Measurements from ENCODE around the gene ZNF554.

The ZNF554 gene

GRCh38 chr19:2823646-2824045, 4.0 kb downstream of the ZNF554 start:
- H3K4me3 ChIP-seq (ENCODE audit: low read depth, low read length) = no peak overlapping the region

DNA sequence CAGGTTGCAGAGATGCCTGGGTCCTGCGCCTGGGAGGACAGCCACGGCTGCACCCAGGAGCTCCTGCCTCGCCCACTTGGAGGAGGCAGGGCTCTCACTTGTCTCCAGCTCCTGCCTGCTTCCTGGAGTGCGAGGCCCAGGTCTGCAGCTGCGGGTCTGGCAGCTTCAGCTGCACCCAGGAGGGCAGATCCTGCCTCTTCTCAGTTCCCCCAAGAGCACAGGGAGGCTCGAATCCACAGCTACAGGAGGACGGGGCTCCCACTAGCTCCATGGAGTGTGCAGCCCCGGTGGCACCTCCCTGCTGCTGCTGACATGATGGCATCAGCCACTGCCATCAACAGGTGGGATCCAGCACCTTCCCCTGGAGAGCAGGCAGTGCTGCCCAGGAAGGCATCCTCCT, 4.5 kb downstream of the ZNF554 start:
- no peak overlapping the region for H3K4me3 ChIP-seq (ENCODE audit: low read depth, low read length)

- H3K4me3 ChIP-seq (ENCODE audit: low read depth, low read length) = no peak overlapping the region
Measured at GRCh38 chr19:2827022-2827421, 7.4 kb downstream of the ZNF554 start.

GRCh38 chr19:2827840-2828489, 8.3 kb downstream of the ZNF554 start:
- H3K4me3 ChIP-seq (ENCODE audit: low read depth, low read length) = no peak overlapping the region

GRCh38 chr19:2834294-2834871, 14.7 kb downstream of the ZNF554 start:
- no peak overlapping the region for H3K4me3 ChIP-seq (ENCODE audit: low read depth, low read length)

- H3K4me3 ChIP-seq (ENCODE audit: low read depth, low read length) = no peak overlapping the region
Measured at GRCh38 chr19:2837430-2837829, 17.8 kb downstream of the ZNF554 start.

DNA sequence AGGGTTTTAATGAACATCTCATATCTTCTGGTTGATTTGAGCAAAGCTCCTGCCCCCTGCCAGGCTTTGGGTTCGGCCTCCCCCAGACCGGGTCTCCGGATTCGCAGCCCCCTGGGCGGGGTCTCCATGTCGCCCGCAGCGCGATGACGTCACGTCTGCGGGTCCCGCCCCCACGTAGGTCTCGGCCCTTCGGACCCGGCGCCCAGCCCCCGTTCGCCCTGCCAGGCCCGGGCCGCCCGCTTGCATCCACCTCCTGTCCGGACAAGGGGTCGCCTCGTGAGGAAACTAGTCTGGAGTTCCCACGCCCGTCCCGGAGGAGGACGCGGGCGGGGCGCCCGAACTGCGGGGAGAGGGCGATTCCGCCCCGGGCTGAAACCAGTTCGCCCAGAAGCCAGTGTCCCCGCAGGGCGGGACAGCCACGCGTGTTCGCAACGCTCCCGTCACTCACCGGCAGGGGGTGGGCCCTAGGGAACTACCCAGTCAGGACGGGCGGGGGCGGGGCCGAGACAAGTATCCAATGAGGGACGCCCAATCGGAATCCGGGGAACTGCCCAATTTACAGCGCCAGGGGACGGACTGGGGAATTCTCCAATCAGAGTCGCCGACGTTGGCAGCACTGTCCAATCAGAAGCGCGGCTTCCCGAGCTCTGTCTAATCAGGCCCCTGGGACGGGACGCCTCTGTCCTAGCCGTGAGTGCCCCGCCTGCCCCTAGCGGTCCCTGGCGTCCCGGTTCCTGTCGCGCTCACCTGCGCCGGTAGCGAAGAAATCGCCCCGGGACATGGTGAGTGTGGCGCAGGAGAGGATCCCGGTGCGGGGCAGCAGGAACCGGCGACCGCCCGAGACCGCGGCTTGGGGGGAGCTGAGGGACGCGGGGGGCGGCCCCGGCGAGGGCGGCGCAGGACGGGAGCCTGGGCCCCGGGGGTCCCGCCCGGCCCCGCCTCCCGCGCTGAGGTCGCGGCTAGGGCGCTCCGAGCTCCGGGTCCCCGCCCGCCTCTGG, 21.4 kb downstream of the ZNF554 start, which contains the start of gene ZNF555:
Gene ZNF555, plus strand, starts transcription at position 682 of the 998 bp plus-strand sequence. Its CDS starts 98 bp downstream, at position 780.
- peak within 1 kb of the TSS; percentile 58 for H3K4me3 ChIP-seq (ENCODE audit: low read depth, low read length)

- H3K4me3 ChIP-seq (ENCODE audit: low read depth, low read length) = peak overlapping the region; percentile 58
Measured at GRCh38 chr19:2841855-2842574, 22.3 kb downstream of the ZNF554 start.

DNA sequence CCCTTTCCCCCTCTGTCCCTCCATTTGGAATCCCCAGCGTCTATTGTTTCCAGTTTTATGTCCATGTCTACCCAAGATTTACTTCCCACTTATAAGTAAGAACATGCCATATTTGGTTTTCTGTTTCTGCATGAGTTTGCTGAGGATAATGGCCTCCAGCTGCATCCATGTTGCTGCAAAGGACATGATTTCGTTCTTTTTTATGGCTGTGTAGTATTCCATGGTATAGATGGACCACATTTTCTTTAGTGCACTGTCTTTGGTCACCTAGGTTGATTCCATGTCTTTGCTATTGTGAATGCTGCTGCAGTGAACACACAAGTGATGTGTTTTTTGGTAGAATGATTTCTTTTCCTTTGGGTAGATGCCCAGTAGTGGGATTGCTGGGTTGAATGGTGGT, 25.4 kb downstream of the ZNF554 start:
- no peak overlapping the region for H3K4me3 ChIP-seq (ENCODE audit: low read depth, low read length)

GRCh38 chr19:2846180-2846894, 26.7 kb downstream of the ZNF554 start:
- H3K4me3 ChIP-seq (ENCODE audit: low read depth, low read length) = no peak overlapping the region

GRCh38 chr19:2847507-2847906, 27.8 kb downstream of the ZNF554 start:
- no peak overlapping the region for H3K4me3 ChIP-seq (ENCODE audit: low read depth, low read length)

DNA sequence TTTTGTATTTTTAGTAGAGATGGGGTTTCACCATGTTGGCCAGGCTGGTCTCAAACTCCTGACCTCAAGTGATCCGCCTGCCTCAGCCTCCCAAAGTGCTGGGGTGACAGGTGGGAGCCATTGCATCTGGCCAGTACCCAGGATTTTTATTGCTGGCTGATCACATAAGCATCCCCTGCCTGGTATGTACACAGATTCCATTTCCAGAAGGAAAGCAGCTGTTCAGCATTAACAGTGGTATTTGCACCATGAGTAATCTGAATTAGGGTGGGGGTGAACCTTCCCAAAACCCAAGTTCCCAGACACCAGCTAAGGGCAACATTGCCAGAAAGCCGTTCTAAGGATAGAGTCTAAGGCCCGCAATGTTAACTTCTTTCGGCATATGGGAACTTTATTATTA, 28.9 kb downstream of the ZNF554 start:
- no peak overlapping the region for H3K4me3 ChIP-seq (ENCODE audit: low read depth, low read length)

GRCh38 chr19:2850256-2850925, 30.7 kb downstream of the ZNF554 start:
- H3K4me3 ChIP-seq (ENCODE audit: low read depth, low read length) = no peak overlapping the region

DNA sequence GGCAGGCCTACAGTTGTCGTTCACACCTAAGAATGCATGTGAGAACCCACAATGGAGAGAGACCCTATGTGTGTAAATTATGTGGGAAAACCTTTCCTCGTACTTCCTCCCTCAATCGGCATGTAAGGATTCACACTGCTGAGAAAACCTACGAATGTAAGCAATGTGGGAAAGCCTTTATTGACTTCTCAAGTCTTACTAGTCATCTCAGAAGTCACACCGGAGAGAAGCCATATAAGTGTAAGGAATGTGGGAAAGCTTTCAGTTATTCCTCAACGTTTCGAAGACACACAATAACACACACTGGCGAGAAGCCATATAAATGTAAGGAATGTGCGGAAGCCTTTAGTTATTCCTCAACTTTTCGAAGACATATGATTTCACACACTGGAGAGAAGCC, 32.9 kb downstream of the ZNF554 start:
- H3K4me3 ChIP-seq (ENCODE audit: low read depth, low read length) = no peak overlapping the region

DNA sequence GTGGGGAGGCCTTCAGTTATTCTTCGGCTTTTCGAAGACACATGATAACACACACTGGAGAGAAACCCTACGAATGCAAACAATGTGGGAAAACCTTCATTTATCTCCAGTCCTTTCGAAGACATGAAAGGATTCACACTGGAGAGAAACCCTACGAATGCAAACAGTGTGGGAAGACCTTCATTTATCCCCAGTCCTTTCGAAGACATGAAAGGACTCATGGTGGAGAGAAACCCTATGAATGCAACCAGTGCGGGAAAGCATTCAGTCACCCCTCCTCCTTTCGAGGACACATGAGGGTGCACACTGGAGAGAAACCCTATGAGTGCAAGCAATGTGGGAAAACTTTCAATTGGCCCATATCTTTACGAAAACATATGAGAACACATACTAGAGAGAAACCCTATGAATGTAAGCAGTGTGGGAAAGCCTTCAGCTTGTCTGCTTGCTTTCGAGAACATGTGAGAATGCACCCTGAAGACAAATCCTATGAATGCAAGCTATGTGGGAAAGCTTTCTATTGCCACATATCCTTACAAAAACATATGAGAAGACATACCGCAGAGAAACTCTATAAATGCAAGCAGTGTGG, 33.4 kb downstream of the ZNF554 start:
- no peak overlapping the region for H3K4me3 ChIP-seq (ENCODE audit: low read depth, low read length)

DNA sequence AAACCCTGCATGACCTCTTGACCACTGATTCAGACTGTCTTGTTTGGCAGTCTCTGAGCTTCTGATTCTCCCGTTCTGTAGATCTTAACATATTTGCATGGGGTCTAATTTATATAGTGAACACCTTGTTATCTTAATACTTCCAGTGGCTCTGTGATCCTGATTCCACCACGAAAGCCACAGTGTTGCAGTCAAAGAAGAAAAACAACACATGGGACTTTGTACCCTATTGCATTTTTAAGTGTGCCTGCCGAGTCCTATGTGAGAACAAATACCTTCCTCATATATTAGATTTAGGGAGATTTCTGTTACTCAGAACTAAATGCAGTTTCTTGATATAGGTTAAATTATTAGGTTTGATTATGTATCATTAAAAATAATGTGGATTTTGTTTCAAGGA, 35.2 kb downstream of the ZNF554 start:
- H3K4me3 ChIP-seq (ENCODE audit: low read depth, low read length) = no peak overlapping the region

- no peak overlapping the region for H3K4me3 ChIP-seq (ENCODE audit: low read depth, low read length)
Measured at GRCh38 chr19:2856457-2857050, 36.9 kb downstream of the ZNF554 start.

GRCh38 chr19:2858864-2859263, 39.2 kb downstream of the ZNF554 start:
- no peak overlapping the region for H3K4me3 ChIP-seq (ENCODE audit: low read depth, low read length)

DNA sequence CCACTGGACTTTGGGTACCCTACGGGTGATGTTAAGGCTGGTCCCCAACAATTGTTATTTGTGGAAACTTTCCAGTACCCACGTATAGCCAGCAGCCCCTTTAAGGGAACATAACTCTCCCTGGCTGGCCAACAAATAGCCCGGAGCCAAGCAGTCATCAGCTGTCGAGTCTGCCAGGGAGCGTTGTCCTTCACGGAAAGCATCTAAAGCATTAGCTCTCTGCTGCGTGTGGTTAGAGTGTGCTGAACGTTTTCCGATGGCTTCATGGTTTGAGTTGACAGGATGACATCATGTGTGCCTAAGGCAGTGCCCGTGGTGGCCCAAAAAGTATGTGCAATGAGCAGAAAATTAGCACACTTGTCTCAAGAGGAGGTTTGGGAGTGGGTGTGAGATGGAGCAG, 44.1 kb downstream of the ZNF554 start:
- no peak overlapping the region for H3K4me3 ChIP-seq (ENCODE audit: low read depth, low read length)

Measured in iPS-11a (cell line).